Putamen (tissue), 1 donor: ENCODE measurements around the gene TRDMT1.

Experiments
- DNase-seq: peaks from one replicate; pipeline ENCODE4 v3.0.0-alpha.2; 2016; ENCODE audit warnings: low spot score

Gene TRDMT1

DNA sequence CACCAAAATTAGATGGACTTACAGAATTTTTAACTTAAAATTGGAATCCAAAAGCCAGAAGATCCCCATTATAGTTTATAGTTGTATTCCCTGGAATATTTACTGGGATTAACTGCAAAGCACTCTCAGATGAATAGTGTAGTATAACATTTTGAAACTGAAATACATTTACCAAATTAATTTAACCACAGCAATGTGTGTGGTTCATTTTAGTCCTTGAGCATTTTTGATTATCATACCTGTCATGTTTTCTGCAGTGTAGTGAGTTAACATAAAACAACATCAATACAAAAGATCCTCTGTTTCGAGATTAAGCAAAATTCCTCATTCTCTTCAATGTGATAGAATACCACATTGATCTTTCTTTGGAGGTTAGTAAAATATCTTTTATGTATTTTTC, 30.3 kb upstream of the TRDMT1 start:
- no peak for DNase-seq

DNA sequence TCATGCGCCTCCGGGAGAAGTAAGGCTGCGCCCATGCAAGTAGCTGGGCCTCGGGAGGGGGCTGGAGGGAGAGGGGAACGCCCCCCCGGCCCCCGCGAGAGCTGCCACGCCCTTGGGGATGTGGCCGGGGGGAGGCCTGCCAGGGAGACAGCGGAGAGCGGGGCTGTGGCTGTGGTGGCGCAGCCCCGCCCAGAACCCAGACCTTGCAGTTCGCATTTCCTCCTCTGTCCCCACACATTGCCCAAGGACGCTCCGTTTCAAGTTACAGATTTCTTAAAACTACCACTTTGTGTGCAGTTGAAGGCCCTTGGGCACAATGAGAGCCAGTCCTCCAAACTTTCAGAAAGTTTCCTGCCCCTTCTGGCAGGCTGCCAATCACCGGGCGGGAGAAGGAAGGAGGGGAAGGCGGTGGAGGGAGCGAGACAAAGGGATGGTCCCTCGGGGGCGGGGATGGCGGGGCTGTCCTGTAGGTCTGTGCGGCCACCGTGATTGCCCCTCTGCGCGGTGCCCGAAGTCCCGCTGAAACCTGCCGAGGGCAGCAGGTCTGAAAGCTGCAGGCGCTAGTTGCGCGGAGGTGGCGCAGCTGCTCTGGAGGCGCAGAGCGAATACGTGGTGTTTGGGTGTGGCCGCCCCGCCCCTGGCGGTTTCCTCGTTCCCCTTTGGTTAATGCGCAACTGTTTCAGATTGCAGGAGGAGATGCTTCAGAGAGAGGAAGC, 28.7 kb upstream of the TRDMT1 start:
- DNase-seq: peak; percentile 51

DNA sequence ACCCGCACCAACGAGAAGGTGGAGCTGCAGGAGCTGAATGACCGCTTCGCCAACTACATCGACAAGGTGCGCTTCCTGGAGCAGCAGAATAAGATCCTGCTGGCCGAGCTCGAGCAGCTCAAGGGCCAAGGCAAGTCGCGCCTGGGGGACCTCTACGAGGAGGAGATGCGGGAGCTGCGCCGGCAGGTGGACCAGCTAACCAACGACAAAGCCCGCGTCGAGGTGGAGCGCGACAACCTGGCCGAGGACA, 28.2 kb upstream of the TRDMT1 start:
- DNase-seq: no peak

DNA sequence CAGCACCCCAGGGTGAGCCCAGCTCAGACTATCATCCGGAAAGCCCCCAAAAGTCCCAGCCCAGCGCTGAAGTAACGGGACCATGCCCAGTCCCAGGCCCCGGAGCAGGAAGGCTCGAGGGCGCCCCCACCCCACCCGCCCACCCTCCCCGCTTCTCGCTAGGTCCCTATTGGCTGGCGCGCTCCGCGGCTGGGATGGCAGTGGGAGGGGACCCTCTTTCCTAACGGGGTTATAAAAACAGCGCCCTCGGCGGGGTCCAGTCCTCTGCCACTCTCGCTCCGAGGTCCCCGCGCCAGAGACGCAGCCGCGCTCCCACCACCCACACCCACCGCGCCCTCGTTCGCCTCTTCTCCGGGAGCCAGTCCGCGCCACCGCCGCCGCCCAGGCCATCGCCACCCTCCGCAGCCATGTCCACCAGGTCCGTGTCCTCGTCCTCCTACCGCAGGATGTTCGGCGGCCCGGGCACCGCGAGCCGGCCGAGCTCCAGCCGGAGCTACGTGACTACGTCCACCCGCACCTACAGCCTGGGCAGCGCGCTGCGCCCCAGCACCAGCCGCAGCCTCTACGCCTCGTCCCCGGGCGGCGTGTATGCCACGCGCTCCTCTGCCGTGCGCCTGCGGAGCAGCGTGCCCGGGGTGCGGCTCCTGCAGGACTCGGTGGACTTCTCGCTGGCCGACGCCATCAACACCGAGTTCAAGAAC, 27.7 kb upstream of the TRDMT1 start:
- DNase-seq: peak; percentile 62

DNA sequence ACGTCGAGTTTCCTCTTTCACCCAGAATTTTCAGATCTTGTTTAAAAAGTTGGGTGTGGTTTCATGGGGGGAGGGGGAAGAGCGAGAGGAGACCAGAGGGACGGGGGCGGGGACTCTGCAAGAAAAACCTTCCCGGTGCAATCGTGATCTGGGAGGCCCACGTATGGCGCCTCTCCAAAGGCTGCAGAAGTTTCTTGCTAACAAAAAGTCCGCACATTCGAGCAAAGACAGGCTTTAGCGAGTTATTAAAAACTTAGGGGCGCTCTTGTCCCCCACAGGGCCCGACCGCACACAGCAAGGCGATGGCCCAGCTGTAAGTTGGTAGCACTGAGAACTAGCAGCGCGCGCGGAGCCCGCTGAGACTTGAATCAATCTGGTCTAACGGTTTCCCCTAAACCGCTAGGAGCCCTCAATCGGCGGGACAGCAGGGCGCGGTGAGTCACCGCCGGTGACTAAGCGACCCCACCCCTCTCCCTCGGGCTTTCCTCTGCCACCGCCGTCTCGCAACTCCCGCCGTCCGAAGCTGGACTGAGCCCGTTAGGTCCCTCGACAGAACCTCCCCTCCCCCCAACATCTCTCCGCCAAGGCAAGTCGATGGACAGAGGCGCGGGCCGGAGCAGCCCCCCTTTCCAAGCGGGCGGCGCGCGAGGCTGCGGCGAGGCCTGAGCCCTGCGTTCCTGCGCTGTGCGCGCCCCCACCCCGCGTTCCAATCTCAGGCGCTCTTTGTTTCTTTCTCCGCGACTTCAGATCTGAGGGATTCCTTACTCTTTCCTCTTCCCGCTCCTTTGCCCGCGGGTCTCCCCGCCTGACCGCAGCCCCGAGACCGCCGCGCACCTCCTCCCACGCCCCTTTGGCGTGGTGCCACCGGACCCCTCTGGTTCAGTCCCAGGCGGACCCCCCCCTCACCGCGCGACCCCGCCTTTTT, 26.9 kb upstream of the TRDMT1 start, which contains the start of gene VIM:
VIM (plus strand) TSS at position 151 of the 925 bp plus-strand sequence. CDS start 1,182 bp downstream, outside the sequence.
- peak; percentile 40 for DNase-seq

DNA sequence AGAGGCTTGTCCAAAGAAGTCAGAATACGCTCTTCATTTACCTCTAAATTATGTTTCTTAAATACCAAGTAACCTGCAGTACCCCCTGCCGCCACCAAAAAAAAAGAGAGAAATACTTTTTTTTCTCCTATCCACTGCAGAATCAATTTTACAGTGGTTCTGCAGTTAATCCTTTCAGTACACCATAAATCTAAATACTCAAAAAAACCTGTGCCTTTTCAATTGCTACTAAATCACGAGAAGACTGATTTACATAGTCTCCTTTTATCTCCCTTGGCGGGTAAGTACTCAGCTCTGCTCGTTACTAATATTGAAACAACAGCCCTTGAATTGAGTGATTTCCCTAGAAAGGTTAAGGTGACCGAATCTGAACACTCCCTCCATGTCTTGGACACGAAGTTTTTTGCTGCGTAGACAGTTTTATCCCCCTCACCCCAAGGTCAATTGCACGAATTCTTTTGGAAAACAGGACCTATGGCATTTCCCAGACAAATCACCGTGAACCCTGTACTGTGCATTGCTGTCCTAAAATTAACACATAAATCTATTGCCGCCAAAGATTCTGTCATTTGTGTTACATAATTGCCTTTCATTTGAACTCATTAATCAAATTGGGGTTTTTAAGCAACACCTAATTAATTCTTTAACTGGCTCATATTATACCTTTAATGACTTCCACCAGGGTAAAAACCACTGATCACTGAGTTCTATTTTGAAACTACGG, 26.1 kb upstream of the TRDMT1 start:
- DNase-seq: no peak

DNA sequence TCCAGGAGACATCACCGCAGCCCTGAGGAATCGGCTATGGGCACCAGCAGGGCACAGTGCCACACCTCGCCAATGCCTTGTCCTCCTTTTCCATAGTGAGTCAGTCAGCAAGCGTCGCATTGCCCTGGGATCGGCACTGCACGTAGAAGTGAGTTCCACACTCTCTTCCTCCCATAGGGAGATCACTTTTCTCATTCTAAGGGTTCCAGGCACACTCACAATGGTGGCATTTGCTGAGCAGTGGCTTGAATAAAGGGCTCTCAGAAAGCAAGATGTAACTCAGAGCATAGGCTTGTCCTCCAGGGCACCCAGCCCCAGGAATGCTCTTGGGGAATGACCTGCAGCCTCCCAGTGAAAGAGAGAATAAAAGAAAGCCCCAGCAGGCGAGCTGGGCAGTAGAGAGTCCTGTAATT, 25.4 kb upstream of the TRDMT1 start:
- DNase-seq: no peak

DNA sequence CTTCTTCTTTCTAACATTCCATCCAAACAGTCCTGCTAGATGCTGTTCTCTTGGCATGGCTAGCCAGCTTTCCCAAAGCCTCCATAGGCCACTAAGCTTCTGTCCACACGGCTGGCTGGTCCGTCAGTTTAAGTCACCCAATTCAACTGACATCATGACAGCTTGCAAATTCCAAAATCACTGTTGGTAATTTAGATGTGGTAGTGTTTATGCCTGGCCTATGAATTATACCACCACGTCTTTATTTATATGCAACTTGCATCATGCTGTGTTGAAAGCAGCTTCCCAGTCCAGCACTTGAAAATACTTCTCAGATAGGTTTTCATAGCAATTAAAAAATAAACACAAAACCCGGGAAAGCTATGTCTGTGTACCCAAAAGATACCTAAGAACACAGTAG, 24.3 kb upstream of the TRDMT1 start:
- DNase-seq: no peak

DNA sequence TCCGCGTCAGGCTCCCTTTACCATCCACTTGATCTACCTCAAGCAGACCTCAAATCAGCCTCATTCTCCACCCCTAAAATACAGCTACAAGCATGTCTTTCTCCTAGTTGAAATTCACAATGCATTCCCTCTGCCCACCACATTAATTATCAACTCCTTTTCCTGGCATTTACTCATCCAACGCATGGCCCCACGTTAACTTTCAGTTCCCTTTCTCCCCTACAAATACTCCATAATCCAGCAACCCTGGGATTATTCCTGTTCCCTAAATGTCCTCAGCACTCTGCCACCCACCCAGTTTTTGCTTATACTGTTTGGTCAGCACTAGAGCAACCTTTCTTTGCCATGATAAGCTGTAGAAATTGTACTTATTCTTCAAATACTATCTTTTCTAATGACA, 20.9 kb upstream of the TRDMT1 start:
- DNase-seq: peak; percentile 53

DNA sequence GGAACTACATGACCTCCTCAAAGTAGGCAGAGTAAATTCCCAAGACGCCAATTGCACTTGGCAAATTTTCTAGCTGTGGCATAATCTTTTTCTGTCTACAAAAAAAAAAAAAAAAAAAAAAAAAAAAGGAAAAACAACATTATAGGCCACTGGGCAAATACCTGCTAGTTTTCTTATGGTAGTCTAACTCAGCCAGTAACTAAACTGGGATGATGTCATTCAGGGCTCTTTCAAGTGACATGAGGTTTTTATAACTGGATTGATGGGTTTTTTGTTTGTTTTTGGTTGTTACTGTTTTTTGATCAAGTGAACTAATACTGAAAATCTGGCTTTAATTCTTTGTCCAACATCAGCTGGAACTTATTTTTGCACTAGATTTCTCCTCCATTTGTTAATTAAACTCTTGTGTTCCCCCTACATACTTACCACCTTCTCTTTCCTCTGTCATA, 19.2 kb upstream of the TRDMT1 start:
- DNase-seq: no peak

DNA sequence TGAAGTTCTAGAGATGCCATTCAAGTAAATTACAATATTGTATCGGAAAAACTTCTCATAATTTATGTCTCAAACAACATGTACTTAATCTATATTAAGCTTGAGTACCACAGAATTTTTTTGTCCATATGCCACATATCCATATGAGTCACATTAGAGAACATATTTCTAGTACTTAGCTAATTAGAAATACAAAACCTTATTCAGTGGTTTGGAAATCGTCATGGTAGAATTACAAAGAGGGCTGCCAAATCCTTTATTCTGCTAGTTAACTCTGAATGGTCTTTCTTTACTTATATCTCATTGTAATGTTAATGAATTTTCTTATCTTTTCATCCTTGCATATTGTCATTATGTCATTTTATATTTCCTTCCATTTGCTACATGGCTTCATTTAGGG, 17.6 kb upstream of the TRDMT1 start:
- no peak for DNase-seq

DNA sequence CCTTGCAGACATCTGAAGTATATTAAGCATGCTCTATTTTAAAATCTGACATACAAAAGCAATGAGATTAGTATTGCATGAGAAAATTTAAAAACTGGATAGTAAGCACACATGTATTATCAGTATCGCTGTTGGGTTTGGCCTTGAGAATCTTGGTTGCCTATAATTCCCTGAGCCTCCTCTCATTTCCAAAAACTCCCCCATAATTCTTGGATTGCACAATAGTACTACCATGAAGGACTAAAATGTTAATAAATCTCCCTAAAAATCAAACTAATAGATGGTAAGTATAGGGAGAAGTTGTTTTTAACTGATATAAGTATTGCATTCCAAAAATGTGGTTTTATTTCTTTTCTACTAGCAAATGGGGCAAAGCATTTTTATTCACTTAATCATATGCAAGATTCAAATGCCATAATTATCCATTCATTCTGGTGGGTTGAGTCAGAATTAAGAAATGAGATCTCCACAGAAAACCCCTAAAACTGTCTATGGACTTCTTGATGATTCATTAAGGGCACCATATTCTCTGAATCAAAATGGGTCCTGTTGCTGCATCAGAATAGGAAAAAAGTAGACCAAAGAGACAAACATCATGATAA, 16.3 kb upstream of the TRDMT1 start:
- no peak for DNase-seq

DNA sequence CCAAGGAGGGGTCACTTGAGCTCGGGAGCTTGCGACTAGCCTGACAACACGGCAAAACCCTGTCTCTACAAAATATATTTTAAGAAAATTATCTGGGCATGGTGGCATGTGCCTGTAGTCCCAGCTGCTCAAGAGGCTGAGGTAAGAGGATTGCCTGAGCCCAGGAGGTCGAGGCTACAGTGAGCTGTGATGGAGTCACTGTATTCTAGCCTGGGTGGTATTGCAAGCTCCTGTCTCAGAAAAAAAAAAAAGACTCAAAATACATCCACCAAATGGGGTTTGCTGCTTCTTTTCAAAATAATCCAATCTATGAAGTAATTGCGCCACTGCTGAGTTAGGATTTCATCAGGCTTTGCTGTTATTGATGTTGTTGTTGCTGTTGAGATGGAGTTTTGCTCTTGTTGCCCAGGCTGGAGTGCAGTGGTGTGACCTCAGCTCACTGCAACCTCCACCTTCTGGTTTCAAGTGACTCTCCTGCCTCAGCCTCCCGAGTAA, 15.5 kb upstream of the TRDMT1 start:
- no peak for DNase-seq

DNA sequence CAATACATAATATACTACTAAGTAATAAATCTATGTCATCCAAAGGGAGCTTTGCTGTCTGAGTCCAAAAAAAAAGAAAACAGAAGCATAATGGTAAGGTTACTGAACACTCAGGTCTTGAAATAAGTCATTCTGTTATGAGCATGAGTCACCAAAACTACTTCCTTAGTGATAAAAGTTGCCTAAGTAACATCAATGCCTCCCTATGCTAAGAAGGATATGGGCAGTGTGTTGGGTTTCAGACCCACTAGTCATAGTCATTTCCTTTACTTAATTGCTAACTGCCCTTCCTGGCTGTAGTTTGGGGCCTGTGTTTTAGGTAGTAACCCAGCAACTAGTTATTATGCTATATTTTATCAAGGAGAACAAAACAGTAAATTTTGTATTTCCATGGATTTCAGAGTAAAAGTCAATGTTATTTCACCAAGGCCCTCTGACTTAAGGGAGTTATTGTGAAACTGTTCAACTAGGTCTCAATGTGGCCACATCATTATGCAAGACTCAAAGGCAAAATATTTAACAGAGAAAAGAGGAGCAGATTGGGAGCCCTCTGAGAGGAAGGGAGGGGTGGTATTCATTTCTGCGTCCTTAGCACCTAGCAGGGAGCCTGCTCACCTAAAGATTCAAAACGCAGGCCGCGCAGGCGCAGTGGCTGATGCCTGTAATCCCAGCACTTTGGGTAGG, 14.9 kb upstream of the TRDMT1 start:
- no peak for DNase-seq

DNA sequence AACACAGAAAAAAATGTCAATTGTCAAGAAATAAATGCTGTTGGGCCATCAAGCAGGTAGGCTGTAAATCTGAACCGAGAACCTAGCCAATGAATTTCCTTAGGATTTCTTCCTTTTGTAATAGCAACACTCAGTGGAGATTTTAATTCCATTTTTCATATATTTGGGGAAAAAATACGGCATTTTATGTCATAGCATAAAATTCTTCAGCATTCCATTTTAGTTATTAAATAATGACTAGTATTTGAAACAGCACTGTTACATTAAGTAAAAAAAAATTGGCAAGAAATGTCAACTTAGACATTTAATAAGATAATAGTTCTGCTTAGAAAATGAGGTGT, 14.3 kb upstream of the TRDMT1 start:
- DNase-seq: no peak

DNA sequence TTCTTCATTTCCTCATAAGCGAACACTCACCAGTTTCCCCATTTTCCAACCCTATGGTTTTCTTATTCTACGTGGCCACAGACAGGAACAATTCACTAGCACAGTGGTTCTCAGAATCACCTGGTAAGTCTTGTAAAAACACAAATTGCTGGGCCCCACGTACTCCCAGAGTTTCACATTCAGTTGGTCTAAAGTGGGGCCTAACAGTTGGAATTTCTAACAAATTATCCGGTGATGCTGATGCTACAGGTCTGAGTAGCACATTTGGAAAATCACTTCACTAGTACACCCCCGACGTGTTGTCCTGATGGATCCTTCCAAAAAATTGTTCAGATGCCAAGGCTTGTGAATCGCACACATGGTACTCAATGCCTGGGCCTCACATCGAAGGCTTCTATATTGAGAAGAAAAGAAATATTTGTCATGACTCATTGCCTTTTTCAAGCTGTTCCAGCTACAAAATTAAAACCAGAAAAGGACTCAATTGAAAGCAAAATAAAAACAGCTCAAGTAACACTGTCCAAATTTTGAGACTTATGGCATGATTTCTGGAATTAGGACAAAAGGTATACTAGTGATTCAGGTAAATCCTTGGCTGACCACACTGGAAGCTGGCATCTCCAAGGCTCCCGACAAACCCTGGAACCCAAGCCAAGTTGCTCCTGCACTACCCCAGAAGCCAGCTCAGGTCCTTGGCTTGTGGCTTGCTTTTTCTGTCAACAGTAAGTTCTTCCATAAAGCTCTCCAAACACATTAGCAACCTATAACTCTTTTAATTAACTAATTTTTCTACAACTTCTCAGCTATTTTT, 13.7 kb upstream of the TRDMT1 start:
- DNase-seq: no peak

DNA sequence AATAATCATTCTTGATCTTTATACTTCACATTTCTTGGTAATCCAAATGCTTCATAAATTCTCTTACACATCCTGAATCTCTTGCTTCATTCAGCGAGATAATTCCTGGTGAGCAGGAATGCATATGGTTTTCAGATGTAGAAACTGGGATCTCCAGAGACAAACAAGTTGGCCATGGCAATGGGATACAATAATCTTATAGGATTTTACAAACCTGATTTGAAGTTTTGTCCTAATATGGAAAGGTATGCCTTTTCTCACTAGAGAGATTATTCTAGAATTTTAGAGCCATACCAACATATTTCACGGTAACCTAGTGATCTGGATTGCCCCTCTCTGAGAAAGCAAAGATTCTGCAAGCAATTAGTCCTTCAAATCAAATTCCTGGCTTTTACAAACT, 13.1 kb upstream of the TRDMT1 start:
- DNase-seq: no peak

DNA sequence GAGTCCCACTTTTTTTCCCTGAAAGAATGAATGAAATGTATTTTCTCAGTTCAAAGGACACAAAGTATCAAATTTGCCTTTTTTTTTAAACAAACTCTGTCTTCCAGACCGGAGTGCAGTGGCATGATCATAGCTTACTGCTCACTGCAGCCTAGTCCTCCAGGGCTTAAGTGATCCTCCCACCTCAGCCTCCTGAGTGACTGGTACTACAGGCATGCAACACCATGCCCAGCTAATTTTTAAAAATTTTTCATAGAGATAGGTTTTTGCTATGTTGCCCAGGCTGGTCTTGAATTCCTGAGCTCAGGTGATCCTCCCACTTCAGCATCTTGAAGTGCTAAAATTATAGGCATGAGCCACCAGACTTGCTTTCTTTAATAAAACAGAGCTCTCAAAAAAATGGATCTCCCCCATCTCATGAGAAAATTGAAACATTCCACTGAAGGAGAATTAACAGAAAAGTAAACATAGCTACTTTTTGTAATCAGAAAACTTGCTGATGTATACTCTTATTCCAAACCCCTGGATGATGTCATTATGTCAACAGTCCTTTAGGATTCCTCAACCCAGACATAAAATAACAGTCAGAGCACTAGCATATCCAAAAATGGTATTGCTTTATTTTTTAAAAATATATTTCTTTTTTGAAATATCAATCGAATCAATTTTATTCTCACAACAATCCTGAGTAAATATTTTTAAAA, 12.3 kb upstream of the TRDMT1 start:
- no peak for DNase-seq

DNA sequence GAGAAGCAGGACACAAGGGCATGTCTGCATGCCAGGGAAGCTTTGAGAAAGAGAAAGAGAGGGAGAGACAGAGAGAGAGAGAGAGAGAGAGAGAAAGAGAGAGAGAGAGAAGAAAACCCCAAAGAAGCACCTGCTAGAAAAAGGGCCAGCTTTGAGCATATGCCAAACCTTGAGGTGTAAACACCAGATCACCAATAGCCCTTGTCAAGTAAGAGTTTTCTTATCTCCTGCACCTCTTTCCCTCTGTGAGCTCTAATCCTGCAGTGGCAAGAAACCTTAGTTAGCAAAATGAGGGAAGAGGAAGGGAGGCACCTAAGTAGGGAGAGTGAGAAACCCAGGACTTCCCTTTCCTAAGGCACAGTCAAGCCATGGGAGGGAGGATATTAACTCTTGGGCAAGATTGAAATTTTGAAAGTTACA, 11.3 kb upstream of the TRDMT1 start:
- DNase-seq: no peak

DNA sequence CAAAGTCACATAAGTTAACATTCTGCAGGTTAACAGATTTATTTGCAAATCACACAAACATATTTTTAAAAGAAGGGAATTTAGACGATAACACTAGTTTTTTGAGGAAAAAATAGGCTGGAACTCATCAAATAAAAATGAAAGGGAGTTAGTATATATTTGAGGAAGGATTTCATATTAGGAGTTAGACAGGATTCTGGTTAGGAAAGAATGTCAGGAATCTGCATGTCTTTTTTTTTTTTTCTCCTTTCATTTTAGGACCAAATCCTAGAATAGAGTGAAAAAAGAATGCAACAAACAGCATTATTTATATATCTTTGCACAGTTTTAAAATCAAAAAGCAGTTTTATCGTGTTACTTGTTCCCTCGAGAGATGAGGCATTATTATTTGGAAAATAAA, 8.9 kb upstream of the TRDMT1 start:
- no peak for DNase-seq
